Ovary (tissue), 9 donors: Measurements from ENCODE around the gene OPCML. TPM values are rescaled to one million over a fixed set of nuclear protein-coding genes. Genes with fewer than 3 reads are reported as not detected.

ENCODE experiments used
- DNase-seq, 5 donors: peaks; one replicate each; pipeline ENCODE4 v3.0.0-alpha.2; 2019 to 2020
- H3K27ac ChIP-seq, 2 donors: fragments of 200-600 bp; one replicate each; pipeline versions ENCODE4 v1.5.1 to v1.8.0; 2019 to 2022
- H3K27me3 ChIP-seq: fragments of 200-600 bp; one replicate; pipeline ENCODE4 v1.8.0; 2022
- H3K36me3 ChIP-seq: fragments of 200-600 bp; sonication (generic); one replicate; pipeline ENCODE4 v1.5.1; 2019
- H3K4me1 ChIP-seq: one replicate; pipeline ENCODE4 v1.8.1; 2013; ENCODE audit warnings: mild to moderate bottlenecking, moderate library complexity; ENCODE audit not compliant: insufficient read depth
- H3K4me3 ChIP-seq: fragments of 200-600 bp; sonication (generic); one replicate; pipeline ENCODE4 v1.5.1; 2017
- H3K9me3 ChIP-seq, 2 donors: fragments of 200-600 bp in 1 of 2; sonication (generic) in 1 of 2; one replicate each; pipeline versions ENCODE4 v1.5.1 to v1.8.1; 2013 to 2019; ENCODE audit warnings: mild to moderate bottlenecking in 1 of 2, moderate library complexity in 1 of 2
- EP300 ChIP-seq: sonication (generic); formaldehyde crosslinking; IDR thresholded peaks from one replicate; pipeline ENCODE4 v1.6.1; 2017; ENCODE audit warnings: antibody characterized with exemption
- POLR2A ChIP-seq: fragments of 450-650 bp; IDR thresholded peaks from one replicate; pipeline ENCODE4 v1.6.1; 2017; ENCODE audit warnings: antibody characterized with exemption, mild to moderate bottlenecking, moderate library complexity
- WGBS, 3 donors: extraction: QIAGEN DNeasy Blood & Tissue Kit in 1 of 3; methylation state at CpG; one replicate each; pipeline versions ENCODE4 v1.1.5 to v1.1.7; 2013 to 2017; 5-methylcytosine and 5-hydroxymethylcytosine counted together
- intact Hi-C, 4 donors: fragments of 100-400 bp; cut with DNase I; formaldehyde crosslinking; loops; one replicate each; pipeline versions ENCODE4 v1.11.0 to v1.15.1; 2022 to 2023
- polyA plus RNA-seq, 2 donors: library from polyadenylated mRNA; stranded (reverse); fragments of 200-250 nt in 1 of 2; fragments of 350-450 nt in 1 of 2; fragmentation: Illumina TruSeq in 1 of 2; extraction: RNeasy Lipid Tissue Mini Kit (QIAGEN cat#74804) in 1 of 2; gene quantifications; one replicate each; pipeline ENCODE4 v1.2.3, GENCODE V29; 2013 to 2014
- total RNA-seq, 7 donors: library from RNA; depleted of rRNA in 2 of 7; stranded (reverse); fragments of >200 nt in 2 of 7; fragmentation: NEBNext Ultra II Directional in 3 of 7; extraction: Animal tissue kit (Norgen Biotek cat#: 25700) in 3 of 7; gene quantifications; one replicate each; pipeline versions ENCODE4 v1.1.0 to v1.2.4, GENCODE V29; 2016 to 2023
- TF ChIP-seq, protein P1 (sequence below), 3 donors: fragments of 450-650 bp in 2 of 3; fragments of 200-600 bp in 1 of 3; IDR thresholded peaks; one replicate each; pipeline versions ENCODE4 v1.5.1 to v1.8.0; 2016 to 2022; ENCODE audit warnings: antibody characterized with exemption in 3 of 3, mild to moderate bottlenecking in 1 of 3
- donor health status: DM: no; HTN: no; CAD: no; lungs with moderate emphysema.
- donor health status: DM: no; HTN: no; CAD: no.
- donor health status: Bipolar disorder and iron deficiency.
- donor health status: DM: yes; HTN: yes; CAD: no.
- donor health status: DM: no; HTN: no; CAD: no.
- donor health status: DM: yes; HTN: yes; CAD: no.

Gene OPCML
- total and polyA plus RNA-seq, 9 donors, result under 0.01 to 2.8 (median 0.32) TPM; not detected in 2

DNA sequence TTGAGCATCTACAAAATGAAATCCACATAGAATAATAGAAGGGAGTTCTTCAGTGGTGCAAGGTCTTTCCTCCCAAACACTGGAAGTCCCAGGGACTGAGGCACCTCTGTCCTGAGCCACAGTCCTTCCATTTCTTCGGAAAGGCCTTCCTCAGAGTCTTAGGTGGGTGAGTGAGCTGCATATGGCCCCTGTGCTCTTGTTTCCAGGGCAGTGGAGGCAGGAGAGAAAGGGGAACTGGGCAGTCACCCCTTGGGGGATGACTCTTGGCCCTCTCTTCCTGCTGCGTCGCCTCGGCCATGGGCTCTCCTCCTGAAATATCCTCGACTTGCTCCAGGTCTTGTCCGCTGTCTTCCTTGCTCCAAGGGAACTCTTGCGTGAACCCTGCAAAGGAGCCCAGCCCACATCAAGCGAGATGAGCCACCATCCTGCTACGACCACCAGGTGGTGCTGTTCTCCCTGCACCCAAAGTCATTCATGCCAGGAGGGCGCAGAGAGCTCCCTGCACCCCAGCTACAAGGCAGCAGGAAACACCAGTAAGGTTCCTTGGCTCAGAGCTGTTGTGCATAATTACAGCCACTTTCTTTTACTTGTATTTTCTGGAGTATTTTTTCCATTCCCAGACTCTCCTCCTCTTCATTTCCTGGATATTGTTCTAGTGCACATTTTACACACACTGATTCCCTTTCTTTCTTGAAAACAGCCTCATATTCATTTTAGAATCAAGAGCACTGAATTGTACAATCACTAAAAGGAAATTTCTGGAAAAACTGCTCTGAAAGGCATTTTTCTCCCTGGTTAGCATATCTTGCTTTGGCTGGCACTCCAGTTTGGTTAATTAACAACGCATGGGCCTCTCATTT is 397.8 kb downstream of the OPCML start:
- no peaks in the 10 kb centered on the region for H3K4me1 ChIP-seq
- no peak overlapping the region for H3K27ac ChIP-seq
- WGBS, 3 donors, result 19 to 22% (median 22%) methylated on average over 11 of the region's 11 CpGs
- TF ChIP-seq POLR2A (no peak), EP300 (no peak)
- TF ChIP-seq, protein P1, sequence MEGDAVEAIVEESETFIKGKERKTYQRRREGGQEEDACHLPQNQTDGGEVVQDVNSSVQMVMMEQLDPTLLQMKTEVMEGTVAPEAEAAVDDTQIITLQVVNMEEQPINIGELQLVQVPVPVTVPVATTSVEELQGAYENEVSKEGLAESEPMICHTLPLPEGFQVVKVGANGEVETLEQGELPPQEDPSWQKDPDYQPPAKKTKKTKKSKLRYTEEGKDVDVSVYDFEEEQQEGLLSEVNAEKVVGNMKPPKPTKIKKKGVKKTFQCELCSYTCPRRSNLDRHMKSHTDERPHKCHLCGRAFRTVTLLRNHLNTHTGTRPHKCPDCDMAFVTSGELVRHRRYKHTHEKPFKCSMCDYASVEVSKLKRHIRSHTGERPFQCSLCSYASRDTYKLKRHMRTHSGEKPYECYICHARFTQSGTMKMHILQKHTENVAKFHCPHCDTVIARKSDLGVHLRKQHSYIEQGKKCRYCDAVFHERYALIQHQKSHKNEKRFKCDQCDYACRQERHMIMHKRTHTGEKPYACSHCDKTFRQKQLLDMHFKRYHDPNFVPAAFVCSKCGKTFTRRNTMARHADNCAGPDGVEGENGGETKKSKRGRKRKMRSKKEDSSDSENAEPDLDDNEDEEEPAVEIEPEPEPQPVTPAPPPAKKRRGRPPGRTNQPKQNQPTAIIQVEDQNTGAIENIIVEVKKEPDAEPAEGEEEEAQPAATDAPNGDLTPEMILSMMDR (IDR thresholded peaks at IDR 0.05), result no peak
- no peaks in the 10 kb centered on the region for H3K9me3 ChIP-seq
- H3K27me3 ChIP-seq, result no peaks in the 10 kb centered on the region
- no peaks in the 10 kb centered on the region for H3K36me3 ChIP-seq
- intact Hi-C loops, result no loop called here
- no peak overlapping the region for H3K4me3 ChIP-seq
- DNase-seq, result no peak

DNA sequence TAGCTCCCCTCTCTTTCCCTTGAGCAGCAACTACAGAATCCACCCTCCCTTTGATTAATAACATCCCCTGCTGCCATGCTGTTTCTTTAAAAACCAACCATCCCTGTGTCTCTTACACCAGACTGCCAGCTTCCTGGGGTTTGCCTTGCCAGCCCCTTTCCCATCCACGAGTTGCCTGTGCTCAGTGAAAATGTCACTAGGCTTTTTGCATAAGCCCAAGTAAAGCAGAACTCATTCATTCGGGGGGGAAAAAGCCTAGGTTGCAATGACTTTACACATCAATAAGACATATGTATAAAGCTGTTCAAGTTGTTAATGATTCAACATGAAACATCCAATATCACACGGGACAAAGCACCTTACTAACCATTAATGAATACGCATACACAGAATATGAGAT is 398.7 kb downstream of the OPCML start:
- WGBS, 3 donors, result 67 to 81% (median 71%) methylated on average over 4 of the region's 4 CpGs
- Histone ChIP-seq H3K27me3 (no peaks in the 10 kb centered on the region), H3K4me1 (no peaks in the 10 kb centered on the region), H3K4me3 (no peak overlapping the region), H3K36me3 (no peaks in the 10 kb centered on the region), H3K27ac (no peak overlapping the region), H3K9me3 (no peaks in the 10 kb centered on the region)
- DNase-seq, result no peak
- intact Hi-C loops, result no loop called here
- TF ChIP-seq, protein P1 (IDR thresholded peaks at IDR 0.05), result no peak
- no peak for TF ChIP-seq EP300
- TF ChIP-seq POLR2A, result no peak

DNA sequence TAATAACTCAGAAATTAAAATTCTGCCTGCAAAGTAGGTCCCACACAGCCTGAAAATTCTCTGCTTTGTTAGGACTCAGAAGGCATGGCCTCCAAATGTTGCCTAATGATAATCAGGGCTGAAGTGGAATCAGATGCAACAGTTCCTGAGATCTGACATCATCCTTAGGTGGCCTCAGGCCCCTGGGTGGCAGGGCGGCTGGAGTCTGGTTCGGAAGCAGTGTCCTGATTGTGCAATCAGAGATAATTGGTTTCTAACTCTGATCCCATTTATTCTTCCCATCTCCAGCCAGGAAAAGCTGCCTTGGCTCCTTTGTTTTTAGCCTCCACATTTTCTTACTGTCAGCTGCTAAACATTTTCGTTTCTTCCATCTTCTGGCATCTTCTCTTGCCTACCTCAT is 399.3 kb downstream of the OPCML start:
- H3K27me3 ChIP-seq, result no peaks in the 10 kb centered on the region
- H3K4me3 ChIP-seq, result no peak overlapping the region
- H3K4me1 ChIP-seq, result no peaks in the 10 kb centered on the region
- H3K36me3 ChIP-seq, result no peaks in the 10 kb centered on the region
- TF ChIP-seq, protein P1 (IDR thresholded peaks at IDR 0.05), result no peak
- TF ChIP-seq POLR2A, result no peak
- TF ChIP-seq EP300, result no peak
- WGBS, 3 donors, result 57 to 61% (median 59%) methylated on average over 3 of the region's 3 CpGs
- DNase-seq, result no peak
- H3K9me3 ChIP-seq, result no peaks in the 10 kb centered on the region
- intact Hi-C loops, result no loop called here
- no peak overlapping the region for H3K27ac ChIP-seq

DNA sequence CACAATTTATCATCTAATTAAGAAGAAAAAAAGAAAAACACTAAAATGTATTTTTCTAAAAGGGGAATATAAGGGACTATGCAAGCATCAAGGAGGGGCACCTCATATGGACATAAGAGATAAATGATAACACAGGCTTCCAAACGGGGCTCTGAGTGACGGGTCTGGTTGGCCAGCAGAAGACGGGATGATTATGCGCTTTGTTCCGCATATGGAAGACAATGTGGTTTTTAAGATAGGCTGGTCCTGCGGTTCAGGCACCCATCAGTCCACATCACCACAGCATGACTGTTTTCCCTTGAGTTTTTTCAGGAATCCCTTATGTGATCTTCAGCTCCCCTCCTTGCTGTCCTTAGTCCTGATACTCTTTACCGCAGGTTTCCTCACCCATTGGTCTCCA is 404.6 kb downstream of the OPCML start:
- H3K9me3 ChIP-seq, result no peaks in the 10 kb centered on the region
- H3K36me3 ChIP-seq, result no peaks in the 10 kb centered on the region
- no peak overlapping the region for H3K4me3 ChIP-seq
- H3K27ac ChIP-seq, result no peak overlapping the region
- DNase-seq, result no peak
- intact Hi-C loops, result no loop called here
- no peaks in the 10 kb centered on the region for H3K27me3 ChIP-seq
- H3K4me1 ChIP-seq, result no peaks in the 10 kb centered on the region
- WGBS, 3 donors, result 78 to 81% (median 81%) methylated on average over 7 of the region's 7 CpGs
- TF ChIP-seq, protein P1 (IDR thresholded peaks at IDR 0.05), result no peak
- no peak for TF ChIP-seq POLR2A
